Keratinocyte (primary cell): Measurements from ENCODE around the gene INVS. TPM values are rescaled to one million over a fixed set of nuclear protein-coding genes. Genes with fewer than 3 reads are reported as not detected.

ENCODE experiments used
- DNase-seq: peaks from one replicate; pipeline ENCODE4 v3.0.0-alpha.2; 2011; ENCODE audit warnings: low read depth, missing footprints, low spot score
- FAIRE-seq: peaks from 2 replicates; lab custom pipeline; 2011; peaks lifted over from hg19 to GRCh38; lab: Jason Lieb, UNC
- H2AFZ ChIP-seq: 2 replicates; pipeline ENCODE4 v1.6.0; 2012; ENCODE audit warnings: low read length, control low read depth, inconsistent platforms; ENCODE audit not compliant: control insufficient read depth
- H3K27ac ChIP-seq: 2 replicates; pipeline ENCODE4 v1.5.1; 2011; ENCODE audit warnings: low read length; ENCODE audit not compliant: control insufficient read depth, insufficient read depth
- H3K27me3 ChIP-seq: 3 replicates; pipeline ENCODE4 v1.6.0; 2011; ENCODE audit warnings: low read length; ENCODE audit not compliant: control insufficient read depth, insufficient read depth; ENCODE audit errors: extremely low read depth
- H3K36me3 ChIP-seq, 2 experiments: 2 replicates in 1 of 2; 3 replicates in 1 of 2; pipeline ENCODE4 v1.5.1; 2011; ENCODE audit warnings: low read length in 2 of 2, mild to moderate bottlenecking in 1 of 2; ENCODE audit not compliant: control insufficient read depth in 2 of 2, insufficient read depth in 2 of 2; ENCODE audit errors: extremely low read depth in 1 of 2
- H3K4me1 ChIP-seq: 3 replicates; pipeline ENCODE4 v1.5.1; 2011; ENCODE audit warnings: low read length; ENCODE audit not compliant: control insufficient read depth, insufficient read depth; ENCODE audit errors: extremely low read depth
- H3K4me2 ChIP-seq: 3 replicates; pipeline ENCODE4 v1.6.0; 2011; ENCODE audit warnings: low read depth, low read length; ENCODE audit not compliant: control insufficient read depth, insufficient read depth; ENCODE audit errors: extremely low read depth
- H3K4me3 ChIP-seq, 3 experiments: fragments of 200-600 bp in 1 of 3; sonication (generic) in 1 of 3; 2 replicates in 2 of 3; 3 replicates in 1 of 3; pipeline ENCODE4 v1.5.1; 2011 to 2016; ENCODE audit warnings: low read length in 3 of 3, mild to moderate bottlenecking in 3 of 3, control low read depth in 2 of 3, inconsistent platforms in 1 of 3, low read depth in 1 of 3, mixed read lengths in 1 of 3, mixed run types in 1 of 3, moderate library complexity in 1 of 3; ENCODE audit not compliant: control insufficient read depth in 2 of 3, insufficient read depth in 2 of 3; ENCODE audit errors: extremely low read depth in 1 of 3
- H3K79me2 ChIP-seq: 2 replicates; pipeline ENCODE4 v1.6.0; 2012; ENCODE audit warnings: low read length; ENCODE audit not compliant: control insufficient read depth, insufficient read depth
- H3K9ac ChIP-seq: 3 replicates; pipeline ENCODE4 v1.6.0; 2011; ENCODE audit warnings: low read length; ENCODE audit not compliant: control insufficient read depth, insufficient read depth; ENCODE audit errors: extremely low read depth
- H3K9me1 ChIP-seq: 3 replicates; pipeline ENCODE4 v1.6.0; 2011; ENCODE audit warnings: low read length; ENCODE audit not compliant: control insufficient read depth, insufficient read depth; ENCODE audit errors: extremely low read depth
- H3K9me3 ChIP-seq: 2 replicates; pipeline ENCODE4 v1.5.1; 2012; ENCODE audit warnings: low read depth, low read length; ENCODE audit not compliant: control insufficient read depth
- H4K20me1 ChIP-seq: 3 replicates; pipeline ENCODE4 v1.6.0; 2011; ENCODE audit warnings: low read length; ENCODE audit not compliant: control insufficient read depth, insufficient read depth; ENCODE audit errors: extremely low read depth
- EZH2 ChIP-seq: IDR thresholded peaks from one replicate; pipeline ENCODE4 v1.6.1; 2012; ENCODE audit warnings: inconsistent platforms, mild to moderate bottlenecking, low read length, moderate library complexity
- dilution Hi-C: fragments of 300-500 bp; cut with MboI; formaldehyde crosslinking; loops from one replicate; pipeline ENCODE4 v1.7.0; 2020; ENCODE audit warnings: low sequenced_read_pairs; ENCODE audit not compliant: extremely low pct_ligation_motif_present
- polyA plus RNA-seq, 5 experiments: library from polyadenylated mRNA; depleted of rRNA in 3 of 5; stranded (reverse) in 3 of 5; stranded (forward) in 1 of 5; unstranded in 1 of 5; fragments of >200 nt; gene quantifications; 1 replicate in 1 of 5; 2 replicates in 3 of 5; 3 replicates in 1 of 5; pipeline versions ENCODE4 v1.2.1 to v1.2.3, GENCODE V29; 2011 to 2012; ENCODE audit warnings: missing spikeins in 2 of 5, low read depth in 1 of 5, low replicate concordance in 1 of 5
- TF ChIP-seq, protein P1 (sequence below), 3 experiments: IDR thresholded peaks in 1 of 3; conservative IDR thresholded peaks in 1 of 3; optimal IDR thresholded peaks in 1 of 3; 2 replicates in 2 of 3; 3 replicates in 1 of 3; pipeline versions ENCODE3 to v1.5.1; 2011; ENCODE audit warnings: low read length in 3 of 3, mild to moderate bottlenecking in 3 of 3, moderate library complexity in 2 of 3, control low read depth in 1 of 3, inconsistent platforms in 1 of 3; ENCODE audit not compliant: insufficient read depth in 2 of 3; ENCODE audit errors: extremely low read depth in 1 of 3

Gene INVS
- polyA plus RNA-seq, 1 donor (not counting 4 experiments of a cell fraction or from before 2014, with no cell fraction given) = 21.1 TPM

DNA sequence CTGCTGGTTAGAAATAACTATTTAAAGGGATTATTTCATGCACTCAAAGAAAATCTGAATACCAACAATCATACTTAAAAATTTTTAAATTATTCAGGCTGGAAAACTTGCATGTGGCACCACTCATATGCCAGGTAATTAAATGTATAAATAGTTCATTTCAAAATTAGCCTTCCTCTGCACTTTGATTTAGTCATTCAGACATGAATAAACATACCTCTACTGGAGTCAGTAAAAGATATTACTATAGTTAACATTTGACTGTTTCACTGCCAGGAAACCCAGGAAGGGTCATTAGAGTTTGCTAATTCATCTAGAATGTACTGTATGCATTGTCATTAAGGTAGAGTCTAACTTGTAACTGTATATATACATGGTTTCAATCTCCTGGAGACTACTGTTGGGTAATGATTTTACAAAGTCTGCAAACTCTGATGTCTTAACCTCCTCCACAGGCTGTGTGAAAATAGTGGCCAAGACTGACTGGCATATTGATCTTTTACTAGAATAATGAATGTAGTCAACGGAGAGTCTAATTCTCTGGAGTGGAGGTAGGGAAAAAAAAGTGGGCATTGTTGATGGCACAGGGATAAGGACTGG is 210.0 kb downstream of the INVS start:
- Histone ChIP-seq H2AFZ (no peak overlapping the region), H3K4me2 (no peak overlapping the region), H3K4me3 (no peak overlapping the region), H3K27me3 (no peaks in the 10 kb centered on the region), H3K27ac (no peak overlapping the region), H3K4me1 (no peaks in the 10 kb centered on the region), H3K36me3 (peaks cover 15 to 20% of the 10 kb centered on the region in 2 experiments), H3K9me3 (no peaks in the 10 kb centered on the region), H4K20me1 (no peaks in the 10 kb centered on the region), H3K9ac (no peak overlapping the region), H3K79me2 (peaks cover 36% of the 10 kb centered on the region), H3K9me1 (no peaks in the 10 kb centered on the region)
- dilution Hi-C loops = loop anchor here (25.0 kb wide), 1 partner anchor 278 kb away; the partner anchor contains the start of gene CAVIN4
- no peak for DNase-seq
- TF ChIP-seq, protein P1, sequence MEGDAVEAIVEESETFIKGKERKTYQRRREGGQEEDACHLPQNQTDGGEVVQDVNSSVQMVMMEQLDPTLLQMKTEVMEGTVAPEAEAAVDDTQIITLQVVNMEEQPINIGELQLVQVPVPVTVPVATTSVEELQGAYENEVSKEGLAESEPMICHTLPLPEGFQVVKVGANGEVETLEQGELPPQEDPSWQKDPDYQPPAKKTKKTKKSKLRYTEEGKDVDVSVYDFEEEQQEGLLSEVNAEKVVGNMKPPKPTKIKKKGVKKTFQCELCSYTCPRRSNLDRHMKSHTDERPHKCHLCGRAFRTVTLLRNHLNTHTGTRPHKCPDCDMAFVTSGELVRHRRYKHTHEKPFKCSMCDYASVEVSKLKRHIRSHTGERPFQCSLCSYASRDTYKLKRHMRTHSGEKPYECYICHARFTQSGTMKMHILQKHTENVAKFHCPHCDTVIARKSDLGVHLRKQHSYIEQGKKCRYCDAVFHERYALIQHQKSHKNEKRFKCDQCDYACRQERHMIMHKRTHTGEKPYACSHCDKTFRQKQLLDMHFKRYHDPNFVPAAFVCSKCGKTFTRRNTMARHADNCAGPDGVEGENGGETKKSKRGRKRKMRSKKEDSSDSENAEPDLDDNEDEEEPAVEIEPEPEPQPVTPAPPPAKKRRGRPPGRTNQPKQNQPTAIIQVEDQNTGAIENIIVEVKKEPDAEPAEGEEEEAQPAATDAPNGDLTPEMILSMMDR (optimal IDR thresholded peaks at IDR 0.05 in 1 of 3, IDR thresholded peaks at IDR 0.05 in 1 of 3, conservative IDR thresholded peaks at IDR 0.05 in 1 of 3; ENCODE audit: extremely low read depth in 1 of 3, insufficient read depth in 2 of 3, low read length in 3 of 3) = no peak
- no peak for TF ChIP-seq EZH2
- no peak for FAIRE-seq

DNA sequence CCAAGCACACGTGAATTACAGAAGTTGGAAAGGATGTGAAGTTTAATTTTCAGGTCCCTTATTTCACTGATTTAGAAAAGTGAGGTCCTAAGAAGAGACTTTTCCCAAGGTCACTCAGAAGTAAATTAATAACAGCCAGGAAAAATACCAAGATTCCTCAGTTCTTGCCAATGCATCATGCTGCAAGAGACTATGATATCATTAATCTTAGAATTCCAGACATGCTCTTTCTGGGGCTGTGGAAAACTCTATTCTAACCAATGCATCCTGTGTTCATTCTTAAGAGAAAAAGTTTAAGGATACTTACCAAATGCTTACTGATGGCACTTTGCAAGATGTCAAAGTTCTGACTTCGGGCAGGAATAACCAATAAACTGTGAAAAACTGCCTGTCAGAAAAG is 210.9 kb downstream of the INVS start:
- DNase-seq (no peak), FAIRE-seq (no peak)
- H3K79me2 ChIP-seq = peaks cover 41% of the 10 kb centered on the region
- H3K36me3 ChIP-seq = peaks cover 15 to 21% of the 10 kb centered on the region in 2 experiments
- dilution Hi-C loops = loop anchor here (25.0 kb wide), 1 partner anchor 277 kb away; the partner anchor contains the start of gene CAVIN4
- H3K4me1 ChIP-seq = no peaks in the 10 kb centered on the region
- H3K4me2 ChIP-seq = no peak overlapping the region
- no peak overlapping the region for H3K9ac ChIP-seq
- TF ChIP-seq, protein P1 (optimal IDR thresholded peaks at IDR 0.05 in 1 of 3, IDR thresholded peaks at IDR 0.05 in 1 of 3, conservative IDR thresholded peaks at IDR 0.05 in 1 of 3; ENCODE audit: extremely low read depth in 1 of 3, insufficient read depth in 2 of 3, low read length in 3 of 3) = no peak
- TF ChIP-seq EZH2 = no peak
- H3K27ac ChIP-seq = no peak overlapping the region
- H3K27me3 ChIP-seq = no peaks in the 10 kb centered on the region
- no peak overlapping the region for H3K4me3 ChIP-seq
- H2AFZ ChIP-seq = no peak overlapping the region
- no peaks in the 10 kb centered on the region for H3K9me1 ChIP-seq
- H4K20me1 ChIP-seq = no peaks in the 10 kb centered on the region
- no peaks in the 10 kb centered on the region for H3K9me3 ChIP-seq
